Body of pancreas (tissue), 4 donors: ENCODE results near the gene TMEM63A. TPM values are rescaled to one million over a fixed set of nuclear protein-coding genes. Genes with fewer than 3 reads are reported as not detected.

ENCODE experiments used
- ATAC-seq: fragments of 150-250 bp; one replicate; pipeline ENCODE4 v1.9.1; 2016
- DNase-seq, 4 donors: peaks; one replicate each; pipeline ENCODE4 v3.0.0-alpha.2; 2019
- H3K27ac ChIP-seq, 4 donors: fragments of 200-600 bp; sonication (generic); 1 replicate in 3 of 4; 2 replicates in 1 of 4; pipeline versions ENCODE4 v1.5.1 to v1.6.1; 2016 to 2019; ENCODE audit warnings: mild to moderate bottlenecking in 1 of 4, mixed read lengths in 1 of 4, moderate library complexity in 1 of 4
- H3K27me3 ChIP-seq, 2 donors: fragments of 200-600 bp; sonication (generic); one replicate each; pipeline ENCODE4 v1.6.0; 2016; ENCODE audit warnings: mild to moderate bottlenecking in 1 of 2
- H3K36me3 ChIP-seq, 2 donors: fragments of 200-600 bp; sonication (generic); replicated peaks in 1 of 2; 2 replicates each; pipeline ENCODE4 v1.5.1; 2016; ENCODE audit warnings: low read depth in 2 of 2; ENCODE audit not compliant: insufficient read depth in 1 of 2
- H3K4me1 ChIP-seq: fragments of 200-600 bp; sonication (generic); one replicate; pipeline ENCODE4 v1.6.0; 2016
- H3K4me3 ChIP-seq, 2 donors: fragments of 200-600 bp; sonication (generic); 1 replicate in 1 of 2; 2 replicates in 1 of 2; pipeline ENCODE4 v1.5.1; 2016 to 2019
- H3K9me3 ChIP-seq, 3 donors: fragments of 200-600 bp; sonication (generic); 1 replicate in 2 of 3; 2 replicates in 1 of 3; pipeline ENCODE4 v1.5.1; 2016
- CTCF ChIP-seq, 7 experiments: fragments of 450-650 bp in 4 of 7; fragments of 200-600 bp in 3 of 7; sonication (generic) in 3 of 7; IDR thresholded peaks; one replicate each; pipeline ENCODE4 v1.5.1; 2016 to 2019; ENCODE audit warnings: antibody characterized with exemption in 7 of 7
- POLR2A ChIP-seq, 3 donors: fragments of 450-650 bp; IDR thresholded peaks; one replicate each; pipeline ENCODE4 v1.6.1; 2016; ENCODE audit warnings: antibody characterized with exemption in 3 of 3, mild to moderate bottlenecking in 2 of 3
- WGBS, 2 donors: methylation state at CpG; one replicate each; pipeline ENCODE4 v1.1.5; 2017; 5-methylcytosine and 5-hydroxymethylcytosine counted together
- intact Hi-C: fragments of 100-400 bp; cut with DNase I; formaldehyde crosslinking; loops from one replicate; pipeline ENCODE4 v1.15.1; 2023
- total RNA-seq, 2 donors: library from RNA; depleted of rRNA; stranded (reverse); fragments of >200 nt; gene quantifications; one replicate each; pipeline ENCODE4 v1.1.0, GENCODE V29; 2016

The TMEM63A gene
- total RNA-seq, 2 donors from 2014 or later, result 129 to 217 TPM

DNA sequence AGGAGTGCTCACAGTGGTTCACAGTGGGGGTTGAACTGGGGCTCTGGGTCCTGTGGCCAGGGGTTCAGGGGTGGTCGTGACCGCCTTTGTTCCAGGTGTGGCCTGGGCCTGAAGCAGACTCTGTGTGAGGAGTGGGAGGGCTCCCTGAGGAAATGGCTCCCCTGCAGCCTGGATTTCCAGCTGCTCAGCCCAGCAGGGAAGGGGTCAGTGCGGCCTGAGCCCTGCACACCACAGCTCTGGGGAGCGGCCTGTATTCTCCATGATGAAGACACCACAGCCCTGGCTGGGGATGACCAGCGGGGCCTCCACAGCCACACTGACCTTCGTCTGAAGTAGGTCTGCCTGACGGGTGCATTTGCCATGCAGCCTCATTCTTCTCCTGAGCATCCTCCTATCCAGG lies 25.2 kb upstream of the TMEM63A start:
- no peaks in the 10 kb centered on the region for H3K9me3 ChIP-seq
- H3K27ac ChIP-seq, result no peak overlapping the region
- peaks cover 24% of the 10 kb centered on the region for H3K4me1 ChIP-seq
- no peaks in the 10 kb centered on the region for H3K36me3 ChIP-seq
- ATAC-seq (no peak), DNase-seq (no peak)
- intact Hi-C loops, result no loop called here
- TF ChIP-seq CTCF (IDR thresholded peaks at IDR 0.05) (no peak), POLR2A (IDR thresholded peaks at IDR 0.05) (no peak)
- no peaks in the 10 kb centered on the region for H3K27me3 ChIP-seq
- H3K4me3 ChIP-seq, result no peak overlapping the region
- WGBS, 2 donors, result 88 to 98% methylated on average over 4 to 7 of the region's 7 CpGs

DNA sequence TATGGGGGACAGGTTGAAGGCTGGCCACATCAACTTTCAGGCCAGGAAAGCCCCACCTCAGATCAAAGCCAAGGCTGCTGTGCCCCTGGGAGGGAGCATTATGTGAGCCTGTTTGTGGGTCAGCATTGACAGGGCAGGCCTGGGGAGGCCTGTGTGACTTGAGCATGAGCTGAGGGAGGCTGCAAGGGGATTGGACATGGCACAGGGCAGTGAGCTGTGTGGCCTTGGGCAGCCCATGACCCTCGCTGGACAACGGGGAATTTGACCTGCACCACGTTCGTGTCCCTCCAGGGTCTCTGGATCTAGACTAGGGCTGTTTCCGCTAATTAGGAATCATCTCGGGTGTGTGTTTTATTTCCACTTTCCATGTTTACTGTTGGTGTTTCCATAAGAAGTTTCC lies 24.3 kb upstream of the TMEM63A start:
- H3K4me3 ChIP-seq, result no peak overlapping the region
- no peak for TF ChIP-seq CTCF (IDR thresholded peaks at IDR 0.05)
- TF ChIP-seq POLR2A (IDR thresholded peaks at IDR 0.05), result no peak
- no peak for DNase-seq
- no peaks in the 10 kb centered on the region for H3K36me3 ChIP-seq
- H3K27ac ChIP-seq, result no peak overlapping the region
- H3K9me3 ChIP-seq, result no peaks in the 10 kb centered on the region
- intact Hi-C loops, result no loop called here
- H3K4me1 ChIP-seq, result peaks cover 19% of the 10 kb centered on the region
- no peak for ATAC-seq
- 88 to 95% methylated on average over 6 of the region's 6 CpGs for WGBS, 2 donors
- no peaks in the 10 kb centered on the region for H3K27me3 ChIP-seq

- no peak for TF ChIP-seq CTCF (IDR thresholded peaks at IDR 0.05)
- TF ChIP-seq POLR2A (IDR thresholded peaks at IDR 0.05), result no peak
- Histone ChIP-seq H3K27ac (no peak overlapping the region), H3K27me3 (no peaks in the 10 kb centered on the region), H3K9me3 (no peaks in the 10 kb centered on the region), H3K36me3 (no peaks in the 10 kb centered on the region), H3K4me3 (no peak overlapping the region), H3K4me1 (no peaks in the 10 kb centered on the region)
- 85 to 89% methylated on average over 4 of the region's 4 CpGs for WGBS, 2 donors
- ATAC-seq (no peak), DNase-seq (no peak)
- intact Hi-C loops, result no loop called here
These were observed 21.4 kb upstream of the TMEM63A start for GRCh38 chr1:225903623-225904022.

DNA sequence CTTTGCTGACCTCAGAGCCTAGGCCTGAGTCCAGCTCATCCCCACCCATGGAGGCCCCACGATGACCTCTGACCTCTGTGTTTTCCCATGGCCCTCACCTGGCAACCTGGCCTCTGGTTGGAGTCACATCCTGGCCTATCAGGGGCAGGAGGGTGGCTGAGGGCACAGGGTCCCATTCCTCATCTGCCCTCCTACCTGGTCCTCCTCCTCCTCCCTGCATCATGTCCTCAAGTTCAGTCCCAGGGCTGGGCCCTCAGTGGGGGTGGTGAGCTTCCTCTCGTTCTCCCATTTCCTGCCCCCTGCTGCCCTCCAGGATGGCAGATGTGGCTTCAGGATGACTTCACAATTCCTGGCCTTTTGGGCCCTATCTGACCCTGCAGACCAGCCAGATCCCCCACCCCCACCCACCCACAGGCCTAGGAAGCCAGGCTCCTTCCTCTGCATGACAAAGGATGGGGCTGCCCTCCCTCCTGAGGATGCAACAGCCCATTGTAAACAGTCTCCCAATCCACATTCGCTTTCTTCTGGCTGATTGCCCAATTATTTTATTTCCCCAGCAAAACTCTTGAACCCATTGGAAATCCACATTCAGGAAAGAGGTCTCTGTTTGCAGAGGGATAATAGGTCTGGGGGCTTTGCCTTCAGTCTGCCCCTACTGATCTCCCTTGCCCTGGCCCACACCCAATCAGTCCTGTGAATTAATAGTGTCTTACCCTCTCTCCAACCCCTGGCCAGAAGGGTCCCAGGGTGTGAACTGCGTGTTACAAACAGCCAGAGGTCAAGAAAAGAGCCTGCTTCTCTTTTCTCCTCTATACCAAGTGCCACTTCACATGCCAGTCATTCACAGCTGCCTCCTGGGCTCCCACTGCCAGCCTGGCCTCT lies 17.1 kb upstream of the TMEM63A start:
- H3K4me3 ChIP-seq, result no peak overlapping the region
- H3K36me3 ChIP-seq, result no peaks in the 10 kb centered on the region
- ATAC-seq (no peak), DNase-seq (no peak)
- intact Hi-C loops, result no loop called here
- no peaks in the 10 kb centered on the region for H3K9me3 ChIP-seq
- H3K27me3 ChIP-seq, result no peaks in the 10 kb centered on the region
- H3K27ac ChIP-seq, result no peak overlapping the region
- H3K4me1 ChIP-seq, result peaks cover 26% of the 10 kb centered on the region
- TF ChIP-seq CTCF (IDR thresholded peaks at IDR 0.05) (no peak), POLR2A (IDR thresholded peaks at IDR 0.05) (no peak)
- WGBS, 2 donors, result 69 to 79% methylated on average over 3 to 4 of the region's 4 CpGs
